Epithelial cell of esophagus (primary cell): ENCODE measurements around the gene SUMO3.

Experiments
- DNase-seq: peaks from one replicate; pipeline ENCODE4 v3.0.0; 2010; ENCODE audit warnings: low read depth
- H3K4me3 ChIP-seq: 2 replicates; pipeline ENCODE4 v1.5.1; 2011; ENCODE audit warnings: mild to moderate bottlenecking, low read length, control low read depth
- CTCF ChIP-seq: IDR thresholded peaks from 2 replicates; pipeline ENCODE4 v1.5.1; 2011; ENCODE audit warnings: low read depth, mild to moderate bottlenecking, low read length, control low read depth, inconsistent platforms; ENCODE audit not compliant: insufficient read depth; ENCODE audit errors: missing control alignments

Gene SUMO3

GRCh38 chr21:44802396-44803153 lies 15.3 kb downstream of the SUMO3 start:
- TF ChIP-seq CTCF, result no peak
- H3K4me3 ChIP-seq, result peak overlapping the region; percentile 89
- peak; percentile 8 for DNase-seq

- H3K4me3 ChIP-seq, result peak within 1 kb of the TSS; percentile 89
- DNase-seq, result peak; percentile 78
- TF ChIP-seq CTCF, result no peak
Observed at GRCh38 chr21:44801468-44802395, 16.1 kb downstream of the SUMO3 start, which contains the start of gene UBE2G2. UBE2G2 (minus strand) TSS chr21:44801820; CDS start chr21:44801748, 72 bp downstream.

GRCh38 chr21:44800971-44801467 lies 16.8 kb downstream of the SUMO3 start:
- peak; percentile 57 for TF ChIP-seq CTCF
- DNase-seq, result peak; percentile 60

GRCh38 chr21:44800103-44800502 lies 17.8 kb downstream of the SUMO3 start:
- peak; percentile 74 for DNase-seq
- H3K4me3 ChIP-seq, result peak overlapping the region; percentile 89
- peak; percentile 70 for TF ChIP-seq CTCF

More at GRCh38 chr21:44800971-44801467, 16.8 kb downstream of the SUMO3 start:
- H3K4me3 ChIP-seq, result peak overlapping the region; percentile 89

GRCh38 chr21:44799646-44800045 lies 18.2 kb downstream of the SUMO3 start:
- TF ChIP-seq CTCF, result no peak
- DNase-seq, result no peak
- H3K4me3 ChIP-seq, result no peak overlapping the region

- DNase-seq, result no peak
- no peak for TF ChIP-seq CTCF
- no peak overlapping the region for H3K4me3 ChIP-seq
Observed at GRCh38 chr21:44797775-44798174, 20.1 kb downstream of the SUMO3 start.
